WTC11 (cell line): ENCODE data around the gene TCN1. TPM values are rescaled to one million over a fixed set of nuclear protein-coding genes. Genes with fewer than 3 reads are reported as not detected.

ENCODE experiments used
- IRF2 ChIP-seq: sonication (generic); formaldehyde crosslinking; IDR thresholded peaks from 2 replicates; pipeline ENCODE4 v1.8.0; 2022; ENCODE audit warnings: low read depth, missing genetic modification reagents, borderline replicate concordance
- JUN ChIP-seq: sonication (generic); formaldehyde crosslinking; IDR thresholded peaks from 2 replicates; pipeline ENCODE4 v1.8.0; 2023; ENCODE audit warnings: mild to moderate bottlenecking, missing genetic modification reagents
- TP53 ChIP-seq: sonication (generic); formaldehyde crosslinking; IDR thresholded peaks from 2 replicates; pipeline ENCODE4 v1.8.1; 2023; ENCODE audit warnings: mild to moderate bottlenecking, missing genetic modification reagents
- ZNF263 ChIP-seq: sonication (generic); formaldehyde crosslinking; IDR thresholded peaks from 2 replicates; pipeline ENCODE4 v1.8.1; 2022; ENCODE audit warnings: low read depth, mild to moderate bottlenecking, moderate library complexity, missing genetic modification reagents
- total RNA-seq: library from RNA; stranded (reverse); gene quantifications from 3 replicates; pipeline ENCODE4 v1.2.3, GENCODE V29; 2021
- TF ChIP-seq, protein P1 (sequence below): sonication (generic); formaldehyde crosslinking; IDR thresholded peaks from 2 replicates; pipeline ENCODE4 v1.8.0; 2023; ENCODE audit warnings: missing genetic modification reagents, mild to moderate bottlenecking, borderline replicate concordance
- TF ChIP-seq, protein P2 (sequence below): fragments of 250-450 bp; sonication (Bioruptor Pico); IDR thresholded peaks from 2 replicates; pipeline ENCODE4 v1.9.0; 2021; ENCODE audit warnings: mild to moderate bottlenecking

The TCN1 gene
- total RNA-seq, 1 experiment from 2014 or later, result not detected

DNA sequence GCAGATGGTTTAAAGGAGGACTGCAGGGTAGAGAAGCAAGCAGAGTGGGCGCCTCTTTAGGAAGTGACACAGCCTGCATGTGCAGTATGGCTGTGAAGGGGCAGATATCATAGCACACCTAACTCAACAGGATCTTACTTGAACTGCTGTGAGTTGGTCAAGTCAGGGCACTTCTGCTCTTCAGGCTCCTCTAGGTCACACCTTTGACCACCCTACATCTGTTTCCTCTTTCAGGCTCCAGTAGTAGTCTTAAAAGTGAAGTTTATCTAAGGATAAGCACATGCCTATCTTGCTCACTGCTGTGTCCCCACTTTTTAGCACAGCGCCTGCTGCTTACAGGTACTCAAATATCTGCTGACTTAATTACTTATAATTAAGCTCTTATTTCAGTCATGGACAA is 62.2 kb downstream of the TCN1 start (continued):
- TF ChIP-seq, protein P1, sequence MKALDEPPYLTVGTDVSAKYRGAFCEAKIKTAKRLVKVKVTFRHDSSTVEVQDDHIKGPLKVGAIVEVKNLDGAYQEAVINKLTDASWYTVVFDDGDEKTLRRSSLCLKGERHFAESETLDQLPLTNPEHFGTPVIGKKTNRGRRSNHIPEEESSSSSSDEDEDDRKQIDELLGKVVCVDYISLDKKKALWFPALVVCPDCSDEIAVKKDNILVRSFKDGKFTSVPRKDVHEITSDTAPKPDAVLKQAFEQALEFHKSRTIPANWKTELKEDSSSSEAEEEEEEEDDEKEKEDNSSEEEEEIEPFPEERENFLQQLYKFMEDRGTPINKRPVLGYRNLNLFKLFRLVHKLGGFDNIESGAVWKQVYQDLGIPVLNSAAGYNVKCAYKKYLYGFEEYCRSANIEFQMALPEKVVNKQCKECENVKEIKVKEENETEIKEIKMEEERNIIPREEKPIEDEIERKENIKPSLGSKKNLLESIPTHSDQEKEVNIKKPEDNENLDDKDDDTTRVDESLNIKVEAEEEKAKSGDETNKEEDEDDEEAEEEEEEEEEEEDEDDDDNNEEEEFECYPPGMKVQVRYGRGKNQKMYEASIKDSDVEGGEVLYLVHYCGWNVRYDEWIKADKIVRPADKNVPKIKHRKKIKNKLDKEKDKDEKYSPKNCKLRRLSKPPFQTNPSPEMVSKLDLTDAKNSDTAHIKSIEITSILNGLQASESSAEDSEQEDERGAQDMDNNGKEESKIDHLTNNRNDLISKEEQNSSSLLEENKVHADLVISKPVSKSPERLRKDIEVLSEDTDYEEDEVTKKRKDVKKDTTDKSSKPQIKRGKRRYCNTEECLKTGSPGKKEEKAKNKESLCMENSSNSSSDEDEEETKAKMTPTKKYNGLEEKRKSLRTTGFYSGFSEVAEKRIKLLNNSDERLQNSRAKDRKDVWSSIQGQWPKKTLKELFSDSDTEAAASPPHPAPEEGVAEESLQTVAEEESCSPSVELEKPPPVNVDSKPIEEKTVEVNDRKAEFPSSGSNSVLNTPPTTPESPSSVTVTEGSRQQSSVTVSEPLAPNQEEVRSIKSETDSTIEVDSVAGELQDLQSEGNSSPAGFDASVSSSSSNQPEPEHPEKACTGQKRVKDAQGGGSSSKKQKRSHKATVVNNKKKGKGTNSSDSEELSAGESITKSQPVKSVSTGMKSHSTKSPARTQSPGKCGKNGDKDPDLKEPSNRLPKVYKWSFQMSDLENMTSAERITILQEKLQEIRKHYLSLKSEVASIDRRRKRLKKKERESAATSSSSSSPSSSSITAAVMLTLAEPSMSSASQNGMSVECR, result no peak
- TF ChIP-seq, protein P2, sequence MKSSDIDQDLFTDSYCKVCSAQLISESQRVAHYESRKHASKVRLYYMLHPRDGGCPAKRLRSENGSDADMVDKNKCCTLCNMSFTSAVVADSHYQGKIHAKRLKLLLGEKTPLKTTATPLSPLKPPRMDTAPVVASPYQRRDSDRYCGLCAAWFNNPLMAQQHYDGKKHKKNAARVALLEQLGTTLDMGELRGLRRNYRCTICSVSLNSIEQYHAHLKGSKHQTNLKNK (CRISPR knock-in tag), result no peak
- TF ChIP-seq JUN (CRISPR knock-in tag) (no peak), ZNF263 (CRISPR knock-in tag) (no peak), IRF2 (CRISPR knock-in tag) (no peak), TP53 (CRISPR knock-in tag) (no peak)

Other genes starting within 250 kb of the TCN1 start
- 27.6 to 30.5 TPM (median 29.9 TPM) in 3 replicates for gene PATL1, start 197.4 kb downstream of the TCN1 start, total RNA-seq
- gene OR10V1, start 152.6 kb downstream of the TCN1 start, total RNA-seq, result not detected in 3 replicates
- 52.7 to 55.6 TPM (median 53.7 TPM) in 3 replicates for gene STX3, start 111.1 kb downstream of the TCN1 start, total RNA-seq
- 78.9 to 85.6 TPM (median 83.9 TPM) in 3 replicates for gene MRPL16, start 55.7 kb downstream of the TCN1 start, total RNA-seq
- gene CBLIF, start 21.0 kb downstream of the TCN1 start, total RNA-seq, result not detected in 3 replicates
- gene OOSP3, start 12.3 kb upstream of the TCN1 start, total RNA-seq, result not detected in 3 replicates
- gene OOSP1, start 71.9 kb upstream of the TCN1 start, total RNA-seq, result not detected in 3 replicates
- gene OOSP4A, start 97.5 kb upstream of the TCN1 start, total RNA-seq, result not detected in 3 replicates
- not detected in 3 replicates for gene OOSP4B, start 150.7 kb upstream of the TCN1 start, total RNA-seq
- gene OOSP2, start 173.9 kb upstream of the TCN1 start, total RNA-seq, result not detected in 3 replicates
- gene MS4A3, start 190.2 kb upstream of the TCN1 start, total RNA-seq, result not detected in 3 replicates
- not detected in 3 replicates for gene MS4A2, start 222.2 kb upstream of the TCN1 start, total RNA-seq